ENCODE data around the gene ATP6V1E1. TPM values are rescaled to one million over a fixed set of nuclear protein-coding genes. Genes with fewer than 3 reads are reported as not detected.

Gene ATP6V1E1
- total RNA-seq, 2 experiments from 2014 or later, result 95.5 to 97.9 TPM

GRCh38 chr22:17554814-17555213 is 73.7 kb downstream of the ATP6V1E1 start:
- Mint-ChIP-seq H3K27ac (no peak overlapping the region), H3K4me3 (no peak overlapping the region), H3K9me3 (no peaks in the 10 kb centered on the region), H3K4me1 (ENCODE audit: low read depth) (no peaks in the 10 kb centered on the region), H3K36me3 (no peaks in the 10 kb centered on the region), H3K27me3 (peaks cover 2% of the 10 kb centered on the region)
- intact Hi-C loops (cut with micrococcal nuclease), result no loop called here
- ChIA-PET CTCF (interaction anchor here (1.0 kb wide), 1 partner anchor 522 kb away, joined by 3 read pairs; no protein-coding TSS in a partner anchor), POLR2A (no interaction called here)
- DNase-seq, result no peak

GRCh38 chr22:17552737-17553136 is 75.8 kb downstream of the ATP6V1E1 start:
- no peak for DNase-seq
- no peaks in the 10 kb centered on the region for H3K27me3 Mint-ChIP-seq
- no peak overlapping the region for H3K27ac Mint-ChIP-seq
- H3K9me3 Mint-ChIP-seq, result no peaks in the 10 kb centered on the region
- CTCF ChIA-PET, result interaction anchor here (1.0 kb wide), 1 partner anchor 51 kb away, joined by 3 read pairs; no protein-coding TSS in a partner anchor
- no peaks in the 10 kb centered on the region for H3K4me1 Mint-ChIP-seq (ENCODE audit: low read depth)
- H3K4me3 Mint-ChIP-seq, result no peak overlapping the region
- no peaks in the 10 kb centered on the region for H3K36me3 Mint-ChIP-seq
- intact Hi-C loops (cut with micrococcal nuclease), result no loop called here
- POLR2A ChIA-PET, result interaction anchor here (0.6 kb wide), 1 partner anchor 209 kb away, joined by 5 read pairs; no protein-coding TSS in a partner anchor

DNA sequence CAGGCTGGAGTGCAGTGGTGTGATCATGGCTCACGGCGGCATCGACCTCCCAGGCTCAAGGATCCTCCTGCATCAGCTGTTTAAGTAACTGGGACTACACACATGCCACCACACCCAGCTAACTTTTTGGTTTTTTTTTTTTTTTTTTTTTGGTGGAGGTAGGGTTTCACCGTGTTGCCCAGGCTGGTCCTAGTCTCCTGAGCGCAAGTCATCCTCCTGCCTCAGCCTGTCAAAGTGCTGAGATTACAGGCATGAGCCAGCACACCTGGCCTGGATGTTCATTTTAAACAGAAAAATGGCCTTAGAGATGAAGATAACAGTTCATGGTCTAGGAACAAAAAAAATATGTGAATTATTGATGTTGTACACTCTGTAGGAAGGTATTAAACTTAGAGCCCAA is 78.9 kb downstream of the ATP6V1E1 start:
- CTCF ChIA-PET, result no interaction called here

GRCh38 chr22:17549183-17549582 is 79.4 kb downstream of the ATP6V1E1 start:
- no peak for DNase-seq
- H3K27me3 Mint-ChIP-seq, result peaks cover 2% of the 10 kb centered on the region
- H3K27ac Mint-ChIP-seq, result no peak overlapping the region
- no peaks in the 10 kb centered on the region for H3K4me1 Mint-ChIP-seq (ENCODE audit: low read depth)
- no peaks in the 10 kb centered on the region for H3K9me3 Mint-ChIP-seq
- POLR2A ChIA-PET, result no interaction called here
- CTCF ChIA-PET, result no interaction called here
- H3K4me3 Mint-ChIP-seq, result no peak overlapping the region
- intact Hi-C loops (cut with micrococcal nuclease), result no loop called here
- H3K36me3 Mint-ChIP-seq, result no peaks in the 10 kb centered on the region

More for the DNA sequence above, 78.9 kb downstream of the ATP6V1E1 start:
- Mint-ChIP-seq H3K9me3 (no peaks in the 10 kb centered on the region), H3K36me3 (no peaks in the 10 kb centered on the region), H3K4me3 (no peak overlapping the region), H3K4me1 (ENCODE audit: low read depth) (no peaks in the 10 kb centered on the region), H3K27me3 (peaks cover 2% of the 10 kb centered on the region), H3K27ac (no peak overlapping the region)
- no peak for DNase-seq
- POLR2A ChIA-PET, result no interaction called here
- intact Hi-C loops (cut with micrococcal nuclease), result no loop called here

DNA sequence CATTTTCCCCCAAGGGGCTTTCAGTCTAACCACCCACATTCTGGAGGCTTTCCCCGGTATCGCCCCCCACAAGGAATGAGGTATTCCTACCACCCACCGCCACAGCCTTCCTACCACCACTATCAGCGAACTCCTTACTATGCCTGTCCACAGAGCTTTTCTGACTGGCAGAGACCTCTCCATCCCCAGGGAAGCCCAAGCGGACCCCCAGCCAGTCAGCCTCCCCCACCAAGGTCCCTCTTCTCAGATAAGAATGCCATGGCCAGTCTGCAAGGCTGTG is 79.9 kb downstream of the ATP6V1E1 start:
- Mint-ChIP-seq H3K9me3 (no peaks in the 10 kb centered on the region), H3K27me3 (peaks cover 2% of the 10 kb centered on the region), H3K4me1 (ENCODE audit: low read depth) (no peaks in the 10 kb centered on the region), H3K27ac (no peak overlapping the region), H3K36me3 (no peaks in the 10 kb centered on the region), H3K4me3 (no peak overlapping the region)
- CTCF ChIA-PET, result no interaction called here
- POLR2A ChIA-PET, result no interaction called here
- intact Hi-C loops (cut with micrococcal nuclease), result no loop called here
- DNase-seq, result no peak

DNA sequence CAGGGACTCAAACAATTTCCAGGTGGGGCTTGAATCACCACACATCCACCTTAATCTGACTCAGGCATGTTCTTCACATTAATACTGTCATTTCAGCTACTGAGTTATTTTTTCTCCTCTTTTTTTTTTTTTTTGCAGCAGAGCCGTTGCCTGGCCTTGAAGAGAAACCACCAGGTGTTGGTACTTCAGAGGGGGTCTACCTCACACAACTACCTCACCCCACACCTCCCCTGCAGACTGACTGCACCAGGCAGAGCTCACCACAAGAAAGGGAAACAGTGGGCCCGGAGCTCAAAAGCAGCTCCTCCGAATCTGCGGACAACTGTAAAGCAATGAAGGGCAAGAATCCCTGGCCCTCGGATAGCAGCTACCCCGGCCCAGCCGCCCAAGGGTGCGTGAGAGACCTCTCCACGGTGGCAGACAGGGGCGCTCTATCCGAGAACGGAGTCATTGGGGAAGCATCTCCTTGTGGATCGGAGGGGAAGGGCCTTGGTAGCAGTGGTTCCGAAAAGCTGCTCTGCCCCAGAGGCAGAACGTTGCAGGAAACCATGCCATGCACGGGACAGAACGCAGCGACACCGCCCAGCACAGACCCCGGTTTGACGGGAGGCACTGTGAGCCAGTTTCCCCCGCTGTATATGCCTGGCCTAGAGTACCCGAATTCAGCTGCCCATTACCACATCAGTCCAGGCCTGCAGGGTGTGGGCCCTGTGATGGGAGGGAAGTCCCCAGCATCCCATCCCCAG is 80.4 kb downstream of the ATP6V1E1 start:
- Mint-ChIP-seq H3K4me1 (ENCODE audit: low read depth) (no peaks in the 10 kb centered on the region), H3K27me3 (peaks cover 2% of the 10 kb centered on the region), H3K9me3 (no peaks in the 10 kb centered on the region), H3K27ac (no peak overlapping the region), H3K36me3 (no peaks in the 10 kb centered on the region), H3K4me3 (no peak overlapping the region)
- ChIA-PET CTCF (interaction anchor here (0.6 kb wide), 1 partner anchor 57 kb away, joined by 5 read pairs; no protein-coding TSS in a partner anchor), POLR2A (no interaction called here)
- intact Hi-C loops (cut with micrococcal nuclease), result no loop called here
- DNase-seq, result no peak

GRCh38 chr22:17542452-17542851 is 86.1 kb downstream of the ATP6V1E1 start:
- no peak for DNase-seq
- CTCF ChIA-PET, result no interaction called here
- Mint-ChIP-seq H3K27me3 (peaks cover 3% of the 10 kb centered on the region), H3K9me3 (no peaks in the 10 kb centered on the region), H3K4me3 (no peak overlapping the region), H3K27ac (no peak overlapping the region), H3K36me3 (no peaks in the 10 kb centered on the region), H3K4me1 (ENCODE audit: low read depth) (no peaks in the 10 kb centered on the region)
- POLR2A ChIA-PET, result no interaction called here
- intact Hi-C loops (cut with micrococcal nuclease), result no loop called here

Other genes starting within 250 kb of the ATP6V1E1 start
- gene SLC25A18, start 65.3 kb downstream of the ATP6V1E1 start, total RNA-seq, result not detected
- gene BCL2L13, start 10.0 kb upstream of the ATP6V1E1 start, total RNA-seq, result 10 to 100 TPM; 34.5 to 36.2 TPM
- 10 to 100 TPM; 22.3 to 24.7 TPM for gene BID, start 145.7 kb upstream of the ATP6V1E1 start, total RNA-seq